GM19463 (cell line): Measurements from ENCODE around the gene HOXD3.

Experiments
- ATAC-seq: cut with Tn5 transposase; IDR thresholded peaks from one replicate; pipeline ENCODE4 v1.9.1; 2021; ENCODE audit warnings: mild to moderate bottlenecking, moderate library complexity; ENCODE audit not compliant: unreplicated experiment

HOXD3 gene

DNA sequence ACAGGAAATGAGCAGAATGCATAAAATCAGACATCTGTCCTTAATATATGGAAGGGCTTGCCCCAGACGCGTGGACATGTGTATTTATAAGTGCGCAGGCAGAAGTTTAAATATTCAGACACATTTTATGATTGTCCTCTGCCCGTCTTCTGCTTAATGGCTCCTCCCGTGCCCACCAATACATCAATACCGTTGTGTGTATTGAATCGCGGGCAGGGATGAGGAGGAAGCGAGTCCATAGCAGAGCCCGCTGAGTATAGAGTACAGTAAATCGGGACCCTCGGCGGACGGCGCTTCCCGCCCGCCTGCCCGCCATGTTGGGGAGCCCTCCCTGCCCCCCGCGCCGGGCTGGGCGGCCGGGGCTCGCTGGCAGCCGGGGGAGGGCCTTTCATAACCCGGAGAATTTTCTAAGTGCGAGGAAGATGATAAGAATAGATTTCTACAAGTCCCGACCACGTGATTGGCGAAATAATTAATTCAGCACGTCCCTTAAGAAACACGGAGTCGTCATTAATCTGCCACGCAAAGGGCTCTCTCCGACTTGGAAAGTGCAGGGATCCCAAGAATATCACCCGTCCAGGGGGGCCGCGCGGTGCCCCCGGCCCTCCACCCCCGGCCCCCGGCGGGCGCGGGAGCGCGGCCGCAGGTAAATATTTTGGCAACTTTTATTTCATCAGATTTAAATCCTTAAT is at the start of gene HOXD3:
TSS of gene HOXD3 (plus strand) at position 501 of the 692 bp plus-strand sequence. CDS start 11,808 bp downstream, outside the sequence.
- no peak for ATAC-seq

DNA sequence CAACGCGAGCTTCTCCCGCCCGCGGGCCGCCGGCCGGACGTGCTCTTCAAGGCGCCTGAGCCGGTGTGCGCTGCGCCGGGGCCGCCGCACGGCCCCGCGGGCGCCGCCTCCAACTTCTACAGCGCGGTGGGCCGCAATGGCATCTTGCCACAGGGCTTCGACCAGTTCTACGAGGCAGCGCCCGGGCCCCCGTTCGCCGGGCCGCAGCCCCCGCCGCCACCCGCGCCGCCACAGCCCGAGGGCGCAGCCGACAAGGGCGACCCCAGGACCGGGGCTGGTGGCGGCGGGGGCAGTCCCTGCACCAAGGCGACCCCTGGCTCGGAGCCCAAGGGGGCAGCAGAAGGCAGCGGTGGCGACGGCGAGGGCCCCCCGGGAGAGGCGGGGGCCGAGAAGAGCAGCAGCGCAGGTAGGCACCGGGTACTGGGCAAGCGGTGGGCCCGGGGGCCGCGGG is 49.4 kb upstream of the HOXD3 start:
- ATAC-seq, result no peak

DNA sequence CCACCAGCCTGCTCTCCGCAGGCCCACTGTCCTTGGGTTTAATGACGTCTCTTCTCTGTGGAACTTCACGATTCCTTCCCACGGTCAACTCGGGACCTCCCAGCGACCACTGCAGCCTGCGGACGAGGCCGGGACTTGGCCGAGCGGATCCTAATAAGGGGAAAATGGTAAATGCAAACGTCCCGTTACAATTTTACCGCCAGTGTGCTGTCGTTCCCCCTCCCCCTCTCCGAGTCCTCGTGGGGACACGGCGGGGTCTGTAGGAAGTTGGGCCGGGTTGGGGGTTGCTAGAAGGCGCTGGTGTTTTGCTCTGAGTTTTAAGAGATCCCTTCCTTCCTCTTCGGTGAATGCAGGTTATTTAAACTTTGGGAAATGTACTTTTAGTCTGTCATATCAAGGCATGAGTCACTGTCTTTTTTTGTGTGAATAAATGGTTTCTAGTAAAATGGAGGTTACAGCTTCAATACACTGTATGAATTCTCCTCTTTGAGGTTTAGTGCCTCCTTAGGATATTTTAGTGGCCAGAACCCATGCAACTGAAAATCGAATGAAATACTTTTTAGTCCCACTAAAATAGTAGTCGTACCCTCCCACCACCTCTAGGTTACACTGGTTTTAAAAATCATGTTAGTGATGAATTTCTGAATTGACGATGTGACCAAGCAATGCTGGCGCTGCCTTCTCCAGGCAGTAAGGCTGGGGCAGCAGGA is 47.8 kb upstream of the HOXD3 start:
- ATAC-seq, result no peak

DNA sequence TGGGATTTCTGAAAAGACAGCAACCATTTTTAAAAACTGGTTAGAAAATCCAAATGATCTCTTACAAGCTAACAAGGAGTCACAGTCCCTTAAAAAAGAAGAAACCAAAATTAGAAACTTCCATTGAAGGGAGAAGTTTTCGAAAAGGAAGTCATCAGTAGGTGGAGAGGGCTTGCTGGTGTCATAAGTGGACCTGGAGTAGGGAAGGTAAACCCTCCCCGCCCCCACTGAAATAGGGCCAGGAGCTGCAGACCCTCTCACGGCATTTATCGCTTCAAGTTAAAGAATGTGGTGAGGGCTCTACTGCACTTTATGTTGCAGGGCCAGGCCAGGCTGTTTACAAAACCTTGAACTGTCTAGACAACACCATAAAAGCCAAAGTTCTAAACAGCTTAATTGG is 47.2 kb upstream of the HOXD3 start:
- ATAC-seq, result no peak

DNA sequence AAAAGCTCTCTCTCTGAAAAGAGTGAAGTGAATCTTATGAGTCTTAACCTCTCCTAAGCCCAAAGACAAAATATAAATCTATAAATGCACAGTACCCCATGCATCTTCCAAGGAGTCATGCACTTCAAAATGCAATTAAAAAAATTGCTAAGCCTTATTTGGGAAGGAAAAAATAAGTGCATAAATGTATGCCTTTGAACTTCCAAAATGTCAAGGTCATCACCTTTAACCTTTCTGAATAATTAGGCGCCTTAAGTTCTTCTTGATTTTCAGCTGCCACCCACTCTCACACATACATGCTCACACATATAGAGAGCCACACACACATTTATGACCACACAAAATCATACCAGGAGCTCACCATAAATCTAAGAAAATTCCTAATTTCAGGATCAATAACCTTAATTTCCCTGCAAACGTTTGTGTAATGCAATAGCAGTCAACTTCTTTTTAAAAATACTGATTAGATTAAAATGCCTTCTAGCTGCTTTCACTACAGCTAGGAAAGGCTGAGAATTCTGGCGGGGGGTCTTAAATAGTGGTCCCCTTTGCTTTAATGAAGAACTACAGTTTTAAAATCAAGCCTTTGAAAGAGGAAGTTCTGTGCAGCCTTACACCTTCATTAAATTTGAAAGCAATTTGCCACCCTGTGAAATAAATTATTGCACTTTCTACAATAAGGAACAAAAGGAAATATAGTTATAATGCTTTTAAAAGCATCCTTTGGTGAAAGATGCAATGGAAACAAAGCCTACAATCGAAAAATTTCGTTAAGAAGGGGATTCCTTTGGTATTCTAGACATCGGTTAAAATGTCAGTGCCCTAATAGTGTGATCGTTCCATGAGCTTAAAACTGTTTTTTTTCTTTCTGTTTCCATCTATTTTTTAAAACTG is 46.4 kb upstream of the HOXD3 start:
- ATAC-seq, result no peak

DNA sequence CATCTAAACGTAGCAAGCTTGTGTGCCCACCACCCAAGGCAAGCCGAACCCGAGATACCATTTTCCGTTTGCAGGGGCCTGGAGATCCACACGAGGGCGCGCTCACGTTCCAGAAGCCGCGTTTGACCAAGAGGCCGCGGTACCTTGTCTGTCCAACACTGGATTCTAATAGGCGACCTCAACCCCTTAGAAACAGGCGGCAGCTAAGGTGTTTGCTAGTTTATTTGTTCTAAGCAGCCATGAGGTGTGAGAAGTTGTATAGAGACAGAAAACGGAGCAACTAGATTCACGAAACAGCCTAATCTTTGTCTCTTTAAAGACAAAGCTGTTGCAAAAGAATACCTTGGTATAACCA is 45.8 kb upstream of the HOXD3 start:
- no peak for ATAC-seq

DNA sequence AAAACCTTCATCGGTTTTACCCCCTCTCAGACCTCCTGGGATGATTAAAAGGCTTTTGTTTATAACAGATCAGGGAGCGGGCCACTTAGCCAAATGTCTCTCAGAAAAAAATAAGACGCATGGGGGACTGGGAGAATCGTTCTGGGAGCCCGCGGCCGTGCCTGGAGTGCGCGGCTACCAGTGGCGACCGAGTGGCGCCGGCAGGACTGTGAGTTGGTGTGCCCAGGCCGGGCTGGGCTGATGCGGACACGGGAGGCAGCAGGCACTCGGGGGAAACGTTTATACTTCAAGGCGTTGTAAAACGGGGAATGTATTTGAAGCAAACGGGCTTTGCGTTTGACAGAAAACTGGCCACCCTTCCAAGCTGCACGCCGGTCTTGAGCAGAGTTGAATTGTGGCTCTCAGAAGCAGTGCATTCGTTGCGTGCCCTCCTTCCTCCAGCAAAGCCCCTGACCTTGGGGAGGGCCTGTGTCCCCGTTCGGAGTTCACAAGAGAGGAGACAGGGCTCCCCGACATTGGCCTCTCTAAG is 45.2 kb upstream of the HOXD3 start:
- no peak for ATAC-seq

DNA sequence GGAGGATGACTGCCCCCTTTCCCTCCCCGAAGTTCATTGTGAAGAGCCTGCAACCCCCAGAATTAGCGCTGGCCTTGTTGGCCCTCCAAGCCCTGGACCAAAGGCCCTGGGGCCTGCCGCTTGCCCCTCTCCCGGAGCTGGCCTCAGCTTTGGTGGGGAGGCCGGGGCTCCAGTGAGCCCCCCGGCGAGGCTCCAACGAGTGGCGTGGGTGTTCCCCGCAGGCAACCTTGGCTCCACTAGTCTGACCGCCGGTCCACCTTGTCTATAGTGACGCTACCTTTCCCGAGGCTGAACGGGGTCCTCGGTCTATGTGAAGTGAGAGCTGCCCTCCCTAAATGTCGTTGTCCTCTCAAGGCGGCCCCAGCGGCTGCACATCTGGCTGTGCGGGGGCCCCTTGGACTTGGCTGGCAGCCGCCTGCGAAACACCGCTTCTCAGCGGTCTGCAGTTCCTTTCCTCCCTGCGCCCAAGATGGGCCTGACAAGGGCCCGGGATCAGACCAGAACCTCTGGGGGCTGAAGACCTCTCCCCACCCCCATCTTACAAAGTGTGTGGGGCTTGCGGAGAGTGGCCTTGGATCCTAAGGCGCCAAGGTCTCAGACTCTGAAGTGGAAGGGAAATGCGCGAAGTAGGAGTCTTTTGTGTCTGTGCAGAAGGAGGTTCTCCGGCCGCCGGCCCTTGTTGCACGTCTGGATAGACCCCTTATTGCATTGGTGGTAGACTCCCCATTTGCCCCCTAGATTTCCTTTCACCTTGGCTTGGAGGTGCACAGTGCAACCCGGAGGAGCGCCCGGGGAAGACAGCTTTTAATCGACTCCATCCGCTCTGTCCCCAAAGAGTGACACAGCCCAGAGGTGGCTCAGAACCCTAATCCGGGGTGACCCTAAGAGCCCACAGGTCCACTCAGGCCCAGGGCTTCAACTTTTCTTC is 44.5 kb upstream of the HOXD3 start:
- no peak for ATAC-seq

DNA sequence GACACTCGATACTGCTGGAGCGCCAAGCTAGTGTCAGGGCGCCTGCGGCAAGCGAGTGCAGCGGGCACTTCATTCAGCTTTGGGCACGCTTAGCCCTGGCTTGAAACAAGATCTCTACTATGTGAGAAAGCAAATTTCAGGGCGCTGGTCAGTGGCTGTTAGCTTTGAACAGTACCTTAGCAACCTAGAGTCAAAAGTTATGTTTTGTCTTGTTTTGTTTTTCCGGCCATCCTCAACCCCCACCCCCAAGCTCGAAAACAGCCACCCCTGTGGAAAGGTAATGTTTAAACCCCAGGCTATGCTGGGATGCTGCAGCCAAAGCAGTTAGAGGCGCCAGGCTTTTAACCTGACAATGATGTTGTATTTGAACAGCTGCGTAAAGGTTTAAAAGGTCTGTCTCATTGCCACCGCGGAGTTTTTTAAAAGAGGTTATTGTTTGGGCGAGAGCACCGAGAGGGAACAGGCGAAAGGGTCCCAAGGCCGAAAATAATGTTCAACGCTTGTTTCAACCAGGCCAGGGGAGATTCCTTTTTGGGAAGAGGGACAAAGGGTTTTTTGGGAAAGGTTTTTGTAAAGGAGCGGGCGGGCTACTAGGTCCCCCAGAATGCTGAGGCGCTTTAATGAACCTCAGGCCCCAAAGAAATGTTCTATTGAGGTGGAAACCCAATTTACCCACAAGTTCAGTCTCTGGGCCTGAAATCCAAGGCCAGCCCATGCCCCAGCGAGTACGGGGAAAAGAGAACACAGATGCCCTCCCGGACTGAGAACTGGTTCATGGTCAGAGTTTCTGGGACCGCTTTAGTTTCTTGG is 42.8 kb upstream of the HOXD3 start:
- no peak for ATAC-seq

DNA sequence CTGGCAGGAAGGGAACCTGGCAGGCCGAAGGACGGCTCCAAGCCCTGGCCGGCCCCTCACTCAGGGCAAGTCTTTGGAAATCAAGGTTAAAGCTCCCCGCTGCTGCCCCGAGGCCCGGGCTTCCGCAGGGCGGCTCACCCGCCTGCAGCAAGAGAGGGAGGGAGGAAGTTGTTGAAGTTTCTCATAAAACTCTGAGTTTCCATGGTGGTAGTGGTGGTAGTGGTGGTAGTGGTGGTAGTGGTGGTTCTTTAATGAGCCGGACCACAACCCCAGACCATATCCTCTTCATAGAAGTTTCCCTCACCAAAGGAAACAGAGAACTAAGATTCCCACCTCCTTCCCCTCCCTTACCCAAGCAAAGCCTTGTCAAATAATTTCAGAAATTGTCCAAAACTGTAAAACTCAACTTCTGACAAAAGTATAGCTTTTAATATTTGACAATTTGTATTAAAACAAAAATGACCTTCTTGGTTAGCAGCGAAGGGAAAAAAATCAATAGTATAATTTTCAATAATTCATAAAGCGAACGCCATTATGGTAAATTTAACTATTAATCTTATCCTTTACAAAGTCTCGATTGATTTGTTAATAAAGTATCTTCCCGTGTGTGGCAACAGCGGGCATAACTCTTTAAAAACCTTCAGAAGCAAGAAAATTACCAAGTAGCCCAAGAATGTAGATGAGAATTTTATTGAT is 42.0 kb upstream of the HOXD3 start:
- ATAC-seq, result no peak

DNA sequence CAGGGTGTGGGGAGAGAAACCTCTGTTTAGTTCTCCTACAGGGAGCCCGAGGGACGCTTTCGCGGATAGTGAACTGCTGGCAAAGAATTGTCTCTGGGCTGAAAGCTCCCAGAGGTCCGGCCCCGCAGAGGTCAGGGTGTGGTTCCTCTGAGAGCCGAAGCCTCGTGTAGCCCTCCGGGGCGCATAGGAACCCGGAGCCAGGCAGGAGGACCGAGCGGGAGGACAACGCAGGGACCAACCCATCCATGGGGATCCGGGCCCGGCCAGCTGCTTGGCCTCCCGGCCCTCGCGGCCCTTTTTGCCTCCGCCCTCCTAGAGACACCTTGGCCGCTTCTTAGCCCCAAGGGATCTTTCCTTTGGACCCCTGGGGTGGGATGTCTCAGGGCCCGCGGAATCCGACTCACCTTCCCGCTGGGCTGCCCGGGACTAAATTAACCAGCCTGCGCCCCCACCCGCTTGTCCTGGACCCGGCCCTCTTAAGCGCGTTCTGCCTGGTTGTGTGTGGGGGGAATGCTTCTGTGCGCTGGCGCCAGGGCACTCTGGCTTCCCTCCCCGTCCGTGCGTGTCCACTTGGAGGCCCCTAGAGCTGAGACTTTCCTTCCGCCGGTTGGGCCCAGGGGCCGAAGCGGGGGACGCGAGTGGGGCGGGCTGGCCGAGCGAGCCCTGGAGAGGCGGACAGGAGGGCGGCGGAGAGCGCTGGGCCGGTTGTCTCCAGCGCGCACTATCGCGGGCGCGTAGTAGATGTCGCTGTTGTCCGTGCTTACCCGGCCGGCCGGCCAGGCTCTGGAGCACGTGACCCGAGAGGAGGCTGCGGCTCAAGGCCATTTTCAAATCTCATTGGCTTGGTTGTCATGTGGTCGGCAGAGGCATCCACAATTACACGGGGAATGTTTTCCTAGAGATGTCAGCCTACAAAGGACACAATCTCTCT is 41.0 kb upstream of the HOXD3 start, which contains the start of gene HOXD10:
TSS of gene HOXD10 (plus strand) at position 896 of the 931 bp plus-strand sequence. CDS start 56 bp downstream, outside the sequence.
- no peak for ATAC-seq

DNA sequence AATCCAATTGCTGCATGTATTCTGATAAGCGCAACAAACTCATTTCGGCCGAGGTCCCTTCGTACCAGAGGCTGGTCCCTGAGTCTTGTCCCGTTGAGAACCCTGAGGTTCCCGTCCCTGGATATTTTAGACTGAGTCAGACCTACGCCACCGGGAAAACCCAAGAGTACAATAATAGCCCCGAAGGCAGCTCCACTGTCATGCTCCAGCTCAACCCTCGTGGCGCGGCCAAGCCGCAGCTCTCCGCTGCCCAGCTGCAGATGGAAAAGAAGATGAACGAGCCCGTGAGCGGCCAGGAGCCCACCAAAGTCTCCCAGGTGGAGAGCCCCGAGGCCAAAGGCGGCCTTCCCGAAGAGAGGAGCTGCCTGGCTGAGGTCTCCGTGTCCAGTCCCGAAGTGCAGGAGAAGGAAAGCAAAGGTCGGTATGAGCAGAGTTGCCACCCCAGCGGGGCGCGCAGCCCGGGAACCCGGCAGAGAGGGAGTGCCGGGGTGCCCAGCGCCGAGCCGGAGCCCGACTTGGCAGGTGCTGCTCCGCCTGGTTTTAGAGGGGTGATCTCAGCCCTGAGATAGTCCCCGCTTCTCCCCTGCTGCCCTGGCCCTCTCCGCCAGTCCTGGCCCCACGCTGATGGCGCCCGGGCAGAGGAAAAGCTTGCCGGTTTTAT is 39.8 kb upstream of the HOXD3 start:
- ATAC-seq, result no peak

DNA sequence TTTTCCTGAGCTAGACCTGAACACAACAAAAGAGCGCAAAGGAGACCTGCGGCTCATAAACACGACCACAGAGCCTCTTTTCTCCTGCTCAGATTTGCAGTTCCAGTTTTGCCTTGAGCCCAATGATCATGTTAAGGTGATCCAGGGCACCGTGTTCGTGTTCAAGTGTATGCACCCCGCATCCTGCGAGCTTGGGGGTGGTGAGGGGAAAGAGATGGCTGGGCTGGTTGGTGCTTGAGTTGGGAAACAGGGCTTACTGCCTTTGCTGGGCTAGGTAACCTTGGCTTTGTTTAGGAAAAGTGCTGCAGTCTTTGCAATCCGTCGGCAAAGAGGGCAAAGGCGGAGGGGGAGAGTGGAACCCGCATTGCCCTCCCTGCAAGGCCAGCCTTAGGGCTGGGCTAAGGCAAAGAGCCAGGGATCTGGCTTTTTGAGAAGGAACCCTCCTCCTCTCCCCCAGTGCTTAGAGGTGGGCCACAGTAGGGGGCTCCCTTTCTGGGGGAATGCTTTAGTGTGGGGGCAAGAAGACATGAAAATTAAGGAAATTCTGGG is 39.2 kb upstream of the HOXD3 start:
- ATAC-seq, result no peak

DNA sequence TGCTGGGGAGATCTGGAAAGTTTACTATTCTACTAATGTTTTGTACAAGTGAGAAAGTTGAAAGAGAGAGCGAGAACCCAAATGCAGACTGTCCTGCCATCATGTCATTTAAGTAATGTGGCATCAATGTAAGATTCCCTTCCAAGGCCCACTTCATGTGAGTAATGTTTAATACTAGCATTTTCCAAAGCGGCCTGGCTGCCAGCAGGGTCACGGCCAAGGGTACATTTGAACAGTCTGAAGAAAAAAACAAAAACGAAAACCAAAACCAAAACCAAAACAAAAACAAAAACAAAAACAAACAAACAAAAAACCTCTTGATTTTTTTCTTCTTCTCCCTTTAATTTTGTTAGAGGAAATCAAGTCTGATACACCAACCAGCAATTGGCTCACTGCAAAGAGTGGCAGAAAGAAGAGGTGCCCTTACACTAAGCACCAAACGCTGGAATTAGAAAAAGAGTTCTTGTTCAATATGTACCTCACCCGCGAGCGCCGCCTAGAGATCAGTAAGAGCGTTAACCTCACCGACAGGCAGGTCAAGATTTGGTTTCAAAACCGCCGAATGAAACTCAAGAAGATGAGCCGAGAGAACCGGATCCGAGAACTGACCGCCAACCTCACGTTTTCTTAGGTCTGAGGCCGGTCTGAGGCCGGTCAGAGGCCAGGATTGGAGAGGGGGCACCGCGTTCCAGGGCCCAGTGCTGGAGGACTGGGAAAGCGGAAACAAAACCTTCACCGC is 38.3 kb upstream of the HOXD3 start:
- no peak for ATAC-seq

DNA sequence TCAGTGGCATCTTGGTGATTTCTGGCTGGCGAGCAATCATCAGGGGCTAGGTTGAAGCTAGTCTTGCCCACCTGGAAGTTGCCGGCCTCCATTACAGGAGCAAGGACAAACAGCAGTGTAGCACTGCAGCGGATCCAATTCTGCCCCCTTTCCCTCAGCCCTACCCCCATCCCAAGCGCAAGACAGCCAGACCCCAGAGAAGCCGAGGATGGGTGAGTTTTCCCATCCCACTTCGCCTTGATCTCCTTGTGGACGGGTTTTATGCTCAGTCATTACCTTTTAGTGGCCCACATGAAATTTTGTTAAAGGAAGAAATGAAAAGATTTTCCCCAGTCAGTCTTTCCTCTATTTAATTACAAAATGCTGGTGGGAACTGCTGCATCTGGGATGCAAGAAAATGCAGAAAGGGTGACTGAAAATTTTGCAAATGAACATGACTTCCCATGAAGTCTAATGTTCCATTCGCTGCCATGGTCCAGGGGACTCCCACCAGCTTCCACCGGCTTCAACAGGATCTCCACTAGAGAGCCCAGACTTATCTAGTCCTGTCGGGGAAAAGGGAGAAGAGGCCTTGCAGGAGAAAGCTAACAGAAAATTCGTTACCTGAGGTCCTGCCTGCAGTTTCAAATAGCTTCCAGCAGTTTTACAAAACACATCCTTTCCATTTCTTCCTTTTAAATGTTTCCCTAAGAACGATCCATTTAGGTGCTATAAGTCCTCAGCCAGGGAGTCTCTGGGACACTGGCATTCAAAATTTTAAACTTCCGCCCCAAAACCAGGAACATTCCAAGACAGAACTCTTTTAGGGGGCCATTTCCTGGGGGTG is 36.5 kb upstream of the HOXD3 start:
- no peak for ATAC-seq
